ENCODE measurements around the gene APPL1.

Gene APPL1

GRCh38 chr3:57234613-57235575, 7.4 kb downstream of the APPL1 start:
- TF ChIP-seq, protein P1, sequence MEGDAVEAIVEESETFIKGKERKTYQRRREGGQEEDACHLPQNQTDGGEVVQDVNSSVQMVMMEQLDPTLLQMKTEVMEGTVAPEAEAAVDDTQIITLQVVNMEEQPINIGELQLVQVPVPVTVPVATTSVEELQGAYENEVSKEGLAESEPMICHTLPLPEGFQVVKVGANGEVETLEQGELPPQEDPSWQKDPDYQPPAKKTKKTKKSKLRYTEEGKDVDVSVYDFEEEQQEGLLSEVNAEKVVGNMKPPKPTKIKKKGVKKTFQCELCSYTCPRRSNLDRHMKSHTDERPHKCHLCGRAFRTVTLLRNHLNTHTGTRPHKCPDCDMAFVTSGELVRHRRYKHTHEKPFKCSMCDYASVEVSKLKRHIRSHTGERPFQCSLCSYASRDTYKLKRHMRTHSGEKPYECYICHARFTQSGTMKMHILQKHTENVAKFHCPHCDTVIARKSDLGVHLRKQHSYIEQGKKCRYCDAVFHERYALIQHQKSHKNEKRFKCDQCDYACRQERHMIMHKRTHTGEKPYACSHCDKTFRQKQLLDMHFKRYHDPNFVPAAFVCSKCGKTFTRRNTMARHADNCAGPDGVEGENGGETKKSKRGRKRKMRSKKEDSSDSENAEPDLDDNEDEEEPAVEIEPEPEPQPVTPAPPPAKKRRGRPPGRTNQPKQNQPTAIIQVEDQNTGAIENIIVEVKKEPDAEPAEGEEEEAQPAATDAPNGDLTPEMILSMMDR (IDR thresholded peaks at IDR 0.05; ENCODE audit: low read depth, low read length) = no peak
- DNase-seq (ENCODE audit: extremely low read depth, low read depth) = no peak

- no peak for DNase-seq (ENCODE audit: extremely low read depth, low read depth)
- TF ChIP-seq, protein P1 (IDR thresholded peaks at IDR 0.05; ENCODE audit: low read depth, low read length) = no peak
Measured at GRCh38 chr3:57244946-57245345, 17.4 kb downstream of the APPL1 start.

GRCh38 chr3:57252404-57252803, 24.9 kb downstream of the APPL1 start:
- TF ChIP-seq, protein P1 (IDR thresholded peaks at IDR 0.05; ENCODE audit: low read depth, low read length) = no peak

GRCh38 chr3:57256844-57257243, 29.3 kb downstream of the APPL1 start:
- no peak for DNase-seq (ENCODE audit: extremely low read depth, low read depth)
- TF ChIP-seq, protein P1 (IDR thresholded peaks at IDR 0.05; ENCODE audit: low read depth, low read length) = no peak

More at GRCh38 chr3:57252404-57252803, 24.9 kb downstream of the APPL1 start:
- DNase-seq (ENCODE audit: extremely low read depth, low read depth) = no peak

DNA sequence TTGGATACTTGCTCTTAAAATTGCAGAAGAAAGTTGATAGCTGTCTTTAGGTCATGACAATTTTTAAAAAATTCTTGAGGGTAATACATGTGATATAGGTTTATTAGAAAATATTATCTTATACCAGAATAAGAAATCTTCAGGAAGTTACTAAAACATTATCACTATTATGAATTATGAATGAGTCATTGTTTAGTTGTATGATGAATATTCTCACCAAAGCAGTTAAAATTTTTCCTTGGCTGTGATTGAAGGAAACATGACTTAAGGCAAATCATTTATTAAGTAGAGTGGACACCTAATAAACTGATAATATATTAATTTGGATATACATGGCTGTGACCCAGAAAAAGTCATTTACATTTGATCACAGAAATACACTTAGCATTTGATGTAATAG, 30.1 kb downstream of the APPL1 start:
- DNase-seq (ENCODE audit: extremely low read depth, low read depth) = no peak

GRCh38 chr3:57261119-57261518, 33.6 kb downstream of the APPL1 start:
- TF ChIP-seq, protein P1 (IDR thresholded peaks at IDR 0.05; ENCODE audit: low read depth, low read length) = no peak
- DNase-seq (ENCODE audit: extremely low read depth, low read depth) = no peak

More for the DNA sequence above, 30.1 kb downstream of the APPL1 start:
- TF ChIP-seq, protein P1 (IDR thresholded peaks at IDR 0.05; ENCODE audit: low read depth, low read length) = no peak

DNA sequence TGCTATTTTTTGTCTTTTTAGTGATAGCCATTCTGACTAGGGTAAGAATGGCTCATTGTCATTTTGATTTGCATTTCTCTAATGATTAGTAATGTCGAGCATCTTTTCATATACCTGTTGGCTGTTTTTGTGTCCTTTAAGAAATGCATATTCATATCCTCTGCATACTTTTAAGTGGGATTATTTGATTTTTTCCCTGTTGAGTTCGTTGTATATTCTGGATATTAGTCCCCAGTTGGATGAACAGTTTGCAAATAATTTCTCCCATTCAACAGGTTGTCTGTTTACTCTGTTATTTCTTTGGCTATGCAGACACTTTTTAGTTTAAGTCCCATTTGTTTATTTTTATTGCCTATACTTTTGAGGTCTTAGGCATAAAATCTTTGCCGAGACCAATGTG, 34.4 kb downstream of the APPL1 start:
- TF ChIP-seq, protein P1 (IDR thresholded peaks at IDR 0.05; ENCODE audit: low read depth, low read length) = no peak
- DNase-seq (ENCODE audit: extremely low read depth, low read depth) = no peak
